Keratinocyte (primary cell): Measurements from ENCODE around the gene NTN5. TPM values are rescaled to one million over a fixed set of nuclear protein-coding genes. Genes with fewer than 3 reads are reported as not detected.

Source experiments
- DNase-seq: peaks from one replicate; pipeline ENCODE4 v3.0.0-alpha.2; 2011; ENCODE audit warnings: low read depth, missing footprints, low spot score
- FAIRE-seq: peaks from 2 replicates; lab custom pipeline; 2011; peaks lifted over from hg19 to GRCh38; lab: Jason Lieb, UNC
- H2AFZ ChIP-seq: 2 replicates; pipeline ENCODE4 v1.6.0; 2012; ENCODE audit warnings: low read length, control low read depth, inconsistent platforms; ENCODE audit not compliant: control insufficient read depth
- H3K27ac ChIP-seq: 2 replicates; pipeline ENCODE4 v1.5.1; 2011; ENCODE audit warnings: low read length; ENCODE audit not compliant: control insufficient read depth, insufficient read depth
- H3K27me3 ChIP-seq: 3 replicates; pipeline ENCODE4 v1.6.0; 2011; ENCODE audit warnings: low read length; ENCODE audit not compliant: control insufficient read depth, insufficient read depth; ENCODE audit errors: extremely low read depth
- H3K36me3 ChIP-seq, 2 experiments: 2 replicates in 1 of 2; 3 replicates in 1 of 2; pipeline ENCODE4 v1.5.1; 2011; ENCODE audit warnings: low read length in 2 of 2, mild to moderate bottlenecking in 1 of 2; ENCODE audit not compliant: control insufficient read depth in 2 of 2, insufficient read depth in 2 of 2; ENCODE audit errors: extremely low read depth in 1 of 2
- H3K4me1 ChIP-seq: 3 replicates; pipeline ENCODE4 v1.5.1; 2011; ENCODE audit warnings: low read length; ENCODE audit not compliant: control insufficient read depth, insufficient read depth; ENCODE audit errors: extremely low read depth
- H3K4me2 ChIP-seq: 3 replicates; pipeline ENCODE4 v1.6.0; 2011; ENCODE audit warnings: low read depth, low read length; ENCODE audit not compliant: control insufficient read depth, insufficient read depth; ENCODE audit errors: extremely low read depth
- H3K4me3 ChIP-seq, 3 experiments: fragments of 200-600 bp in 1 of 3; sonication (generic) in 1 of 3; 2 replicates in 2 of 3; 3 replicates in 1 of 3; pipeline ENCODE4 v1.5.1; 2011 to 2016; ENCODE audit warnings: low read length in 3 of 3, mild to moderate bottlenecking in 3 of 3, control low read depth in 2 of 3, inconsistent platforms in 1 of 3, low read depth in 1 of 3, mixed read lengths in 1 of 3, mixed run types in 1 of 3, moderate library complexity in 1 of 3; ENCODE audit not compliant: control insufficient read depth in 2 of 3, insufficient read depth in 2 of 3; ENCODE audit errors: extremely low read depth in 1 of 3
- H3K79me2 ChIP-seq: 2 replicates; pipeline ENCODE4 v1.6.0; 2012; ENCODE audit warnings: low read length; ENCODE audit not compliant: control insufficient read depth, insufficient read depth
- H3K9ac ChIP-seq: 3 replicates; pipeline ENCODE4 v1.6.0; 2011; ENCODE audit warnings: low read length; ENCODE audit not compliant: control insufficient read depth, insufficient read depth; ENCODE audit errors: extremely low read depth
- H3K9me1 ChIP-seq: 3 replicates; pipeline ENCODE4 v1.6.0; 2011; ENCODE audit warnings: low read length; ENCODE audit not compliant: control insufficient read depth, insufficient read depth; ENCODE audit errors: extremely low read depth
- H3K9me3 ChIP-seq: 2 replicates; pipeline ENCODE4 v1.5.1; 2012; ENCODE audit warnings: low read depth, low read length; ENCODE audit not compliant: control insufficient read depth
- H4K20me1 ChIP-seq: 3 replicates; pipeline ENCODE4 v1.6.0; 2011; ENCODE audit warnings: low read length; ENCODE audit not compliant: control insufficient read depth, insufficient read depth; ENCODE audit errors: extremely low read depth
- CTCF ChIP-seq, 3 experiments: IDR thresholded peaks in 1 of 3; conservative IDR thresholded peaks in 1 of 3; optimal IDR thresholded peaks in 1 of 3; 2 replicates in 2 of 3; 3 replicates in 1 of 3; pipeline versions ENCODE3 to v1.5.1; 2011; ENCODE audit warnings: low read length in 3 of 3, mild to moderate bottlenecking in 3 of 3, moderate library complexity in 2 of 3, control low read depth in 1 of 3, inconsistent platforms in 1 of 3; ENCODE audit not compliant: insufficient read depth in 2 of 3; ENCODE audit errors: extremely low read depth in 1 of 3
- EZH2 ChIP-seq: IDR thresholded peaks from one replicate; pipeline ENCODE4 v1.6.1; 2012; ENCODE audit warnings: inconsistent platforms, mild to moderate bottlenecking, low read length, moderate library complexity
- dilution Hi-C: fragments of 300-500 bp; cut with MboI; formaldehyde crosslinking; loops from one replicate; pipeline ENCODE4 v1.7.0; 2020; ENCODE audit warnings: low sequenced_read_pairs; ENCODE audit not compliant: extremely low pct_ligation_motif_present
- polyA plus RNA-seq, 5 experiments: library from polyadenylated mRNA; depleted of rRNA in 3 of 5; stranded (reverse) in 3 of 5; stranded (forward) in 1 of 5; unstranded in 1 of 5; fragments of >200 nt; gene quantifications; 1 replicate in 1 of 5; 2 replicates in 3 of 5; 3 replicates in 1 of 5; pipeline versions ENCODE4 v1.2.1 to v1.2.3, GENCODE V29; 2011 to 2012; ENCODE audit warnings: missing spikeins in 2 of 5, low read depth in 1 of 5, low replicate concordance in 1 of 5

NTN5 gene
- polyA plus RNA-seq, 1 donor (not counting 4 experiments of a cell fraction or from before 2014, with no cell fraction given), result 0.07 TPM

- Histone ChIP-seq H3K9me1 (no peaks in the 10 kb centered on the region), H3K9me3 (no peaks in the 10 kb centered on the region), H3K36me3 (no peaks in the 10 kb centered on the region), H3K4me3 (peak overlapping the region; percentile 51 to 84 (median 67)), H4K20me1 (no peaks in the 10 kb centered on the region), H3K4me1 (peaks cover 21% of the 10 kb centered on the region), H3K27me3 (peaks cover 5% of the 10 kb centered on the region), H3K27ac (no peak overlapping the region), H3K79me2 (no peaks in the 10 kb centered on the region), H3K9ac (no peak overlapping the region), H3K4me2 (peak overlapping the region; percentile 88), H2AFZ (peak overlapping the region; percentile 65)
- TF ChIP-seq EZH2 (no peak), CTCF (optimal IDR thresholded peaks at IDR 0.05 in 1 of 3, IDR thresholded peaks at IDR 0.05 in 1 of 3, conservative IDR thresholded peaks at IDR 0.05 in 1 of 3; ENCODE audit: extremely low read depth in 1 of 3, insufficient read depth in 2 of 3, low read length in 3 of 3) (no peak)
- DNase-seq (no peak), FAIRE-seq (no peak)
- dilution Hi-C loops, result no loop called here
These were observed 27.8 kb downstream of the NTN5 start for GRCh38 chr19:48644839-48645619.

- no peak for DNase-seq
- no peaks in the 10 kb centered on the region for H3K36me3 ChIP-seq
- no peak overlapping the region for H3K4me2 ChIP-seq
- no peak overlapping the region for H3K4me3 ChIP-seq
- H3K9ac ChIP-seq, result no peak overlapping the region
- FAIRE-seq, result no peak
- TF ChIP-seq EZH2, result no peak
- TF ChIP-seq CTCF (optimal IDR thresholded peaks at IDR 0.05 in 1 of 3, IDR thresholded peaks at IDR 0.05 in 1 of 3, conservative IDR thresholded peaks at IDR 0.05 in 1 of 3; ENCODE audit: extremely low read depth in 1 of 3, insufficient read depth in 2 of 3, low read length in 3 of 3), result no peak
- dilution Hi-C loops, result no loop called here
- no peaks in the 10 kb centered on the region for H3K79me2 ChIP-seq
- no peak overlapping the region for H2AFZ ChIP-seq
- H3K27ac ChIP-seq, result no peak overlapping the region
- no peaks in the 10 kb centered on the region for H3K9me3 ChIP-seq
- no peaks in the 10 kb centered on the region for H4K20me1 ChIP-seq
- H3K9me1 ChIP-seq, result no peaks in the 10 kb centered on the region
- H3K4me1 ChIP-seq, result peaks cover 23% of the 10 kb centered on the region
- peaks cover 5% of the 10 kb centered on the region for H3K27me3 ChIP-seq
These were observed 28.5 kb downstream of the NTN5 start for GRCh38 chr19:48644355-48644754.
